Myometrial cell (primary cell): Measurements from ENCODE around the gene PSPC1. TPM values are rescaled to one million over a fixed set of nuclear protein-coding genes. Genes with fewer than 3 reads are reported as not detected.

Experiments used
- total RNA-seq: library from RNA; depleted of rRNA; stranded (reverse); fragments of >200 nt; gene quantifications from 2 replicates; pipeline ENCODE4 v1.2.3, GENCODE V29; 2015

PSPC1 gene
- 37.9 and 48.7 TPM in 2 replicates for total RNA-seq

GRCh38 chr13:19782727-19783682, at the start of gene PSPC1:
Gene PSPC1 (minus strand): TSS chr13:19782945. CDS start chr13:19782757, 188 bp downstream.

Other genes starting within 250 kb of the PSPC1 start
- not detected in 2 replicates for gene TPTE2, start 221.4 kb downstream of the PSPC1 start, total RNA-seq
- 9.2 and 22.0 TPM in 2 replicates for gene MPHOSPH8, start 149.3 kb downstream of the PSPC1 start, total RNA-seq
- 9.5 and 11.3 TPM in 2 replicates for gene ZMYM5, start 80.7 kb upstream of the PSPC1 start, total RNA-seq
- gene ZMYM2, start 175.8 kb upstream of the PSPC1 start, total RNA-seq = 27.1 and 40.4 TPM in 2 replicates